GM19351 (cell line): Measurements from ENCODE around the gene AXIN2.
"Not testable (repeated sequence)": the region's sequence is repeated elsewhere in the genome, so short reads cannot be mapped to it uniquely, and the experiment has no call there.

ENCODE experiments used
- ATAC-seq: cut with Tn5 transposase; IDR thresholded peaks from one replicate; pipeline ENCODE4 v1.9.1; 2021; ENCODE audit warnings: mild to moderate bottlenecking, moderate library complexity; ENCODE audit not compliant: unreplicated experiment

AXIN2 gene

DNA sequence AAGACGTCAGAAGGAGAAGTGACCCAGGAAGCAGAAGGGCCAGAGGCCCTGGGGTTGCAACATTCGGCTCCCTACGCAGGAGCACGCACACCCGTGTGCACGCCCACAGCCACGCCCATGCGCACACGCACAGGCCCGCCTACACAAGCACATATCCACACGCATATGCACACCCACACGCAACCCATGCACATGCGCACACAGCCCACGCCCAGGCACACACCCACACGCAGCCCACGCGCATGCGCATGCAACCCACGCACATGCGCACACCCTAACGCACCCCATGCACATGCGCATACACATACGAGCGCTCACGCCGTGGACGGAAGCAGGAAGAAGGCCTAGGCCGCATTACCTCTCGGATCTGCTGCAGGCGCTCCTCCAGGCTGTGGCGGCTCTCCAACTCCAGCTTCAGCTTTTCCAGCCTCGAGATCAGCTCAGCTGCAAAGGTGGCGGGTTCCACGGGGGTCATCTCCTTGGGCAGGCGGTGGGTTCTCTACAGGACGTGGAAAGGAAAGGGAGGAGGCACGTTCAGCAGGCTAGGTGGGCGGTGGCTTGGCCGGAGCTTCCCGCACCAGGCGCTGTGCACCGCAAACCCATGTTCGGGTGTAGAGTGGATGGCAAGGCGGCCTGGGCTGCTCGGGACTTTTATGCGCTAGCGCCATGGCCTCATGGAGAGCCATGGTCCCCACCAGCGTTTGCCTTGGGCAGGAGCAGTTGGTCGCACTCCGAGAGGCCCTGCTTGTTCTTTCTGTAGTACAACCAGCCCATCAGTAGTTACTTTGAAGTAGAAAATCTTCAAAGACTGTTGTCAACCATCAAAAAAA is 23.4 kb downstream of the AXIN2 start:
- no peak for ATAC-seq

DNA sequence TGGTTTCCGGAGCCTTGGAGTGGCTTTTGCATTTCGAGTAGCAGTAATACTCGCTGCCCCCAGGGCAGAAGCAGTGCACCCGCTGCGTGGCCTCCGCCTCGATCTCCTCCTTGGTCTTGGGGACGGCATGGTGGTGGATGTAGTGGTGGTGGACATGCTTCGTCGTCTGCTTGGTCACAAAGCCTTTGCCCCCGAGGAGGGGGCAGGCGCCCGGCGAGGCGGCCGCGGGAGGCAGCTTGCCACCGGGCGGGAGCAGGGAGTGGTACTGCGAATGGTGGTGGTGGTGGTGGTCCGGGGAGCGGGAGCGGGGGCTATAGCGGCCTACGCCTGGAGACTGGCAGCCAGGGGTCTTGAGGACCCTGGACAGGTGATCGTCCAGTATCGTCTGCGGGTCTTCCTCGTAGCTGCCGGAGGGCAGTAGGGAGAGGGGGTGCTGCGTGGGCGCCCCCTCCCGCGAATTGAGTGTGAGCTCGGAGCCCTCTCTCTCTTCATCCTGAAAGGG is 24.1 kb downstream of the AXIN2 start:
- no peak for ATAC-seq

DNA sequence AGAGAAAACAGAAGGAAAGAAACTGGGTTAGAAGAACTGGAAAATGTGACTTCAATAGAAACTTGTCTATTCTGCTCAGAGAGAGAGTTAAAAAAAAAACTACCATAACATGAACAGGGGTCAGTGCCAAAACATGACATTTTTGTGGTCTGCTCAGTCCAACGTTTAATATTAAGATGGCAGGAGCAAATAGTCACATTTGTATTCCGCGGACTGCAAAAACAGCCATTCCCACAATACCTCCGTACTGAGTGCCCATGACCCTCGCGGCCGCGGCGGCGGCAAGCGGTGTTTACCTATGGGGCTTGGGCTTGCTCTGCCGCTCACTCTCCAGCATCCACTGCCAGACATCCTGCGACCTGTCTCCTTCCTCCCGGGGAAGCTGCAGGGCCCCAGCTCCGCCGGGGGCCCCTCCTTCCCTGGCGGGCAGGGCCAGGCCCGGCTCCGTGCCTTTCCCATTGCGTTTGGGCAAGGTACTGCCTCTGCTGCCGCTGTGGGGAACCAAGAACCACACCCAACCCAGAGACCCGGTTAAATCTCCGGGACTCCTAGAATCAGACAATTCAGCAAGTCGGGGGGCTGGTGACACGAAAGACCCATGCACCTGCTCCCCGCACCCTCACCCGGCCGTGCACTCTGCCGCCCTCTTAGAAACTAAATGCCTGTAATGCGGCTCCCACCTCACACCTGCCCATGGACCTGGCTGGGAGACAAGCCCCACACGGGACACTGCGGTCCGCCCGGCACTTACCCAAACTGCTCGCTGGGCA is 24.7 kb downstream of the AXIN2 start:
- no peak for ATAC-seq

DNA sequence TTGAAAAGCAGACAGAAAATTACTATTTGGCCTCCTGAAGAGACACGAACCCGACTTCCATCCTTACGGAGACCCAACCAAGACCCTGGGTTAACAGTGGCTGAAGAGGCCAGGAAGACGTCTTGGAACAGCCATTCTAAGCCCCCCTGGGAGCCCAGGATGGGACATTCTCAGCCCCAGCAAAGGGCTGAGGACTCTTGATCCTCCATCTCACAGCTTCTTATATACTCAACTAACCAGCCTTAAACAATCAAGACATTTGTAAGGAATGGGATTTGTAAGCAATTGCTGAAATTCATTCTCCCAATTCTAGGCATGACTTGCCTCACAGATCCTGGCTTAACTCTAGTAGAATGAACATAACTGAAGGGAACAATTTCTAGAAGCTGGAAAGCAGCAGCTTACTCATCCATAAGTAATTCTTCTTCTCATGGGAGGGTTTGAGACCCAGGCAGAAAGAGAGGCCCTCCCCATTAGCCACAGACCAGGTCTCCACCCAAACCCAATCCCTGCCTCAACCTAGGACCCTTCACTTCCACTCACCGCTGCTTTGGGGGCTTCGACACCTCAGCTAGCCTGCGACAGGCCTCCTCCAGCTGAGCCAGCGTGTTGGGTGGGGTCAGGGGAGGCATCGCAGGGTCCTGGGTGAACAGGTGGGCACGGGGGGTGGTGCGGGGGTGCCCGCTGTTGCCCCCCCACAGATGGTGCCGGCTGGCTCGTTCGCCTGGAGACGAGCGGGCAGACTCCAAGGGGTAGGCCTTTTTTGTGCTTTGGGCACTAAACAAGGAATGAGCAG is 25.5 kb downstream of the AXIN2 start:
- ATAC-seq, result no peak

DNA sequence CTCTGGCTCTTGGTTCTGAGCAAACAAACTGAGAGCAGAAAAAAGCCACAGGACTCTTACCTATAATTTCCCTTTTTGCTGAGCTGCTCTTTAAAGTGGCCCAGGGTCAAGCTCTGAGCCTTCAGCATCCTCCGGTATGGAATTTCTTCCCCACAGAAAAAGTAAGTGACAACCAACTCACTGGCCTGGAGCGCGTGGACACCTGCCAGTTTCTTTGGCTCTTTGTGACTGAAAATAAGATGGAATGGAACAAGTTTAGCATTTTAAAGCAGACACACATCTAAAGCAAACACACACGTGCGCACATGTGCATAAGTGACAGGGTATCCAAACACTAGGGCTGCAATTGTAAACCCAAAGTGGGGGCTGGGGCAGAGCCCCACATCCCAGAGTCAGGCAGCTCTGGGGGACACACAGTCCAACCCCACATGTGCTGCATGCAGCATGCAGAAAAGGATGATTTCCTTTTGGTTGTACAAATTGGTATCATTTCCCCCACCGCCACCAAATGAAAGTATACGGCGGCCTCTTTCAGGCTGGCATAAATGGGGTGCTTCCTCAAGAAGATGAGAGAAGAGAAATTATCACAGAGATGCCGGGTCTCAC is 27.5 kb downstream of the AXIN2 start:
- no peak for ATAC-seq

DNA sequence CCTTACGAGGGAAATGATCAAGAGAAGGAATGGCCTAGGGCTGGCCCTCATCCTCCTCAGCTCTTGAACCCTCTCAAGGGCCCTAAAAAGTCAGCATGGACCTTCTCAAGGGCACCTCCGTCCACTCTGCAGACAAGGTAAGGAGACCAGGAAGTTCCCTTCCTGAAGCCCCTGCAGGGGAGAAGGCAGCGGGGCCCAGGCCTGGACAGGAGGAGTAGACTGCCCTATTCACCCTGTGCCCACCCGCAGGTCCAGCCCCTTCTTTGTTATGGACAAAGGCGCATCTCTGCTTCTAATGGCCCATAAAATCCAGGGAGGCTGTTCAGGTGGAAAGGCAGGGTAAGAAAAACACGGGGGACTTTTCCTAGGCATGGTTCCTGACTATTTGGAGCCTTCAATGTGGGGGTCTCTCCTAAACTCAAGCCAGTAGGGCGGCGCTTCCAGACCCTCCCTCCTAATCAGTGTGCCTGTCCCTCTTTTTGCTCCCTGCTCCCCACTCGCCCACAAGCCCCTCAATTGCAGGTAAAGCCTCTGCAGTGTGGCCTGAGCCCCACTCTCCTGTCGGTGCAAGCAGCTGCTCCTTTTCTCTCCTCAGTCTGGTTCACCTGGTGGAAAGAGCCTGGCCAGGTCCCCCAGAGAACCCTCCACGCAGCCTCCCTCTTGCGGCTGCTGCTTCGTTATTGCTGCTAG is 28.2 kb downstream of the AXIN2 start:
- no peak for ATAC-seq

DNA sequence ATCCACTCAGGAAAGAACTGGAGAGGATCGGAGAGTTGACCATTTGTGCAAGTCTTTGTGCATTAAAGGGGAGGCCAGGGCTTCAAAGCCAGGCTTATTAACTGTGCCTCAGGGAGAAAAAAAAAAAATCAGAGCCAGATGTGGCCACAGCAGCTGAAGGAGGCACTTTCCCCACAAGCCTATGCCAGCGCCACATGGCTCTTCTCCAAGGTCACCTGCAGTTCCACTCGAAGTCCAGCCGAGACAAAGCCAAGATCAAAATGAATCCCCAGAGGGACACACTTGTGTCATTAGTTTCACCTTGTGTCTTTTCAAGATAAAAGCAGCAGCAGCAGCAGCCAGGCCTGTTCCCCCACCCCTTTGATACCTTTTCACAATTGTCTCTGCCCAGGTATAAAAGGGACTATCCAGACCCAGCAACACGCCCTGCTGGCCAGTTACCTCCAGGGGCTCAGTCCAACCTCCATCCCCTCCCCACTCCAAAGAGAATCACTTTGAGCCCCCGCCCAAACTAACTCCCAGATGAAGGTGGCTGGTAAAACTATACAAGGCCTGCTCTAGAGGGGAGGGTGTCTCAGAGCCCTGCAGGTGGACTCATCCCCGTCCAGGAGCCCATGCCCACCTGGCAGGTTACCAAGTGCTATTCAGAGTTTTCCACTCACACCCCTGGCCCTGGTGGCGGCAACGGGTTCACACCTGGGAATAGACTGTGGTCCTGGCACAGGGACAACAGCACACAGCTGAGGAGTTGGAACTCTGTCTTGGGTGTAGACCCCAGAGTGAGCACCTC is 29.2 kb downstream of the AXIN2 start:
- ATAC-seq, result no peak

DNA sequence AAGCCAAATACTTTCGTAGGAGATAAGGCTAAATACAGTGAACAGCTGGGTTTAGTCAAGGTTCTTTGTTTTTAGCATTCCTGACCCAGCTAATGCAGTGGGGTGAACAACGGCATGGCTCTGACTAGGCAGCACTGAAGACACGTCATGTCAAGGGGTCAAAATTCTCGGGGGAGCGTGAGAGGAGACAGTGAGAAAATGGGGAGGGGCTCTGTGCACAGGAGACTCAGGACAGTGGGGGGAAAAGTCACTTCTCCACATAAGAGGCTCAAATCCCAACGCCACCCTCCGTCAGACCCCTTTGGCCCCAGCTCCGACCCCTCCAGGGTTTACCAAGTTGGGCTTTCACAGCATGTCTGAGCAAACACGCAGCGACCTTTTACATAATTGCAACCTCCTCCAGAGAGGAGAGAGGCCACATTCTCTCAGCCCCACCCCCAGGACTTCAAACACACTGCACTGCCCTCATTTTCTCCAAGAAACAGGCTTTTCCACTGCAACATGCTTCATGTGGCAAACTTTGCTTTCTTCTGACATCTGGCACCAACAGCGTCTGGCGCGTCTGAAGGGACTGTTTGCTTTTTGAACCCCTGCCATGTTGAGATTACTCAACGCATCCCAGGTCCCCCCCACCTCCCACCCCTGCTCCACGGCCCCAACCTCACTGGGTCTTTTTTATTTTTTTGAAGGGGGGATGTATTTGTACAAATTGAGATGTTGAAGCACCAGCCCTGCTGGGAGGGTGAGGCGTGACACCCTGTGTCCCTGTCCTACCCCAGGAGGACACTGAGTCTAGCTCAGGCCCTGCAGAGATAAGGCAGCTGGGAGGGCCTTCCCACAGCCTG is 30.0 kb downstream of the AXIN2 start:
- no peak for ATAC-seq

DNA sequence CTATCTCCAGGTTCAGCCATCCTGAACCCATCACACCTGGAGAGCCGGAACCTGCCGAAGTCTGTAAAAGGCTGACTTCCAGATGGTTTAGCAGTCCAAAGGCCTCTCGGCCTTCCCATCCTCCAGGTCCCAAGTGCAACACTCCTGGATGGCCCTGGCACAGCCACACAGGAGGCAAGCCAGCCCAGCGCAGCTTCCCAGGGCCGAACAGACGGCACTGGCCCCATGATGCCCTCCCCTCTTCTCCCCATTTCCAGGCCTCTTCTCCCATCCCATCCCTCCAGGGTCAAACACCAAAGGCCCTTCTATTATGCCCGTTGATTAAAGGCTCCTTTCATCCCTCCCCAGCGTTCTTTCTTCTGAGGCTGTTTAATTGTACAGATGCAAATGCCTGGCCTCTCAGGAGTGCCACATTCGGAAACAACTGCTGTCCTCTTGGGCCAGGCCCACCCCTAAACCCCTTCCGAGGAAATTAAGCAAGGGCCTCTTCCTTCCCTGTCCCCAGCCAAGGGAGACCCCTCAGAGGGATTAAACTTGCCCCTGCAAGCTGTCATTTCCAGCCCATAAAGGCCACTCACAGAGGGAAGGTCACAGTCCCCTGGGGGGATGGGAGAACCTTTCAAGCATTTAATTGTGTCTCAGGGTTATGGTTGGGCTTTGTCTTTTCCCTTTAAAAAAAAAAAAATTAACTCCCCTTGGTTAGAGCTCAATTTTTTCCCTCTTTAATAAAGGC is 30.8 kb downstream of the AXIN2 start:
- no peak for ATAC-seq

DNA sequence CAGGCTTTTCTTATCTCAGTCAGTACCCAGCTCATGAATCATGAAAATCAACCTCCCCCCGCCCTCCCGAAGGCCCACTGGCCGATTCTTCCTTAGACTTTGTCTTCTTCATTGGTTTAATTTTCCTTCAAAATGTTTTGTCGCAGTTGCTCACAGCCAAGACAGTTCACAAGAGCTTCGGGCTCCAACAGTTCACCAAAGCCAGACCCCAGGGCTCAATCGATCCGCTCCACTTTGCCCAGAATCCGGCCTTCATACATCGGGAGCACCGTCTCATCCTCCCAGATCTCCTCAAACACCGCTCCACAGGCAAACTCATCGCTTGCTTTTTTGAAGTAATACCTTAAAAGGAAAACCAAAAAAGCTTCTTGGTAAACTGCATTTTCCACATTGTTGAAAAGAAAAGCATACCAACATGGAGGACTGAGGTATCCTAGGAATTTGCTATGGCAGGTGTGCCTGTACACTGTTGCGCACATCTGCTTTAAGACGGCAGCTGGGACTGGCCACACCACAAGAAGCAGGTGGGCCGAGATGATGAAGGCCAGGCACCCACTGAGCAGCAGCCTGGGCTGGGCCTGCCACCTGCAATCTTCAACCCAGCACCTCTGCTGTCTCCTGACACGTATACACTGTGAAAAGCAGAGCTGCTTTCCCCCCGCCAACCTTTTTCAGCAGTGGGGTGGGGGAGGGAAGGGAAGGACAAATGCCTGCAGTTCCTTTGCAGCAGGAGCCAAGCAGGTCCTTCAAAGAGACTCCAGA is 31.5 kb downstream of the AXIN2 start:
- ATAC-seq, result no peak

DNA sequence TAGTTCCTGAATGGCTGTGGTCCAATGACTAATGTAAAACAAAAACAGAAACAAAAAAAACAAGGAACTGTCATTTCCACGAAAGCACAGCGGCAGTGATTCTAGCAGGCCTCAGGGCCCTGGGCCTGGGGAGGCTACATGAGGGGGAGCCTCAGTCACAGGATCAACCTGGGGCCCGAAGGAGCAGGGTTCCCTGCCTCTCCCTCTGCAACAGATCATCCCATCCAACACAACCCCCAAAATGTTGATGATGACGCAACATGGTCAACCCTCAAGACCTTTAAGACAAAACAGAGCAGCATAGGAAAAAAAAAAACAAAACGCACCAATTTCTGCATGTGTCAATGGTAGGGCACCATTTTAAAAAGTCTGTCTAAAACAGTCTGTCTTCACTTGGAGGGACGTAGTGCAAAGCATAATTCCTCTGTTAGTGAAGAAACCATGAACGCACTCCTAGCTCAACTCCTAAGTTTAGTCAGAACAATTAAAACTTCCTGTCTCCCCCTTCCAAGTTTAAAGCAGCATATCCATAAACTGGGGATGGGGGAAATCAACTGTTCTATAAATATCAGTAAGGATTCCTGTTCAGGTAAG is 32.3 kb downstream of the AXIN2 start:
- no peak for ATAC-seq

DNA sequence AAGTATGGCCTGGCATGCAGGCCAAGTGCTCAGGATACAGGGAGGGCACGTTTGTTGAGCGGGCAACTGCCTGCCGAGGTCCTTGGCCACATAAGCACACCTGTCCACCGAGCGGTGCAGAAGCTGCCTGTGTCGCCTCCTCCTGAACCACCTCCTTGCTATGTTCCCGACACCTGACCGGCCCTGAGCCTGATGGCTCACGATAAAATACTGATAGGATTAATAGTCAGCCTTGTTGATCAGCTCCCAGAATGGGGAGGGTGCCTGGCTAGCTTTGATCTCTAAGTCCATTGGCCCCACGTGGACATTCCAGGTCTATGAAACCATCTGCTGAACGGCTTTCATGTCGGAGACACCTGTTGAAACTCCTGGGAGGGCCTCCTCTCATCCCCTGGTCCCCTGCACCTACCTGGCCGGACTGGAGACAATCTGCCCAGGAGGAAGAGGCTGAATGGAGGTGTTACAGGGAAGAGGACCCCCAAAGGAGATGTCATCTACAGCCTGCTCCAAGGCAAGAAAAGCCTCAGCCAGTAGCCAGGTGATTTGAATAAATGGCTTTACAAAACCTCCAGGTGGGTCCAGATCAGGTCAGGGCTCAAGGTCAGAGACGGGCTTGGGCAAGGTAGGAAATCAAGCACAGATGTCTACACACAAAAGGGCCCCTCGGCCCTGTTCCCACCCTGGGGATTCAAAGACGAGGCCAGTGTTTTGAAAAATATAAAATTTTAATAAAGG is 33.4 kb downstream of the AXIN2 start:
- ATAC-seq, result no peak

DNA sequence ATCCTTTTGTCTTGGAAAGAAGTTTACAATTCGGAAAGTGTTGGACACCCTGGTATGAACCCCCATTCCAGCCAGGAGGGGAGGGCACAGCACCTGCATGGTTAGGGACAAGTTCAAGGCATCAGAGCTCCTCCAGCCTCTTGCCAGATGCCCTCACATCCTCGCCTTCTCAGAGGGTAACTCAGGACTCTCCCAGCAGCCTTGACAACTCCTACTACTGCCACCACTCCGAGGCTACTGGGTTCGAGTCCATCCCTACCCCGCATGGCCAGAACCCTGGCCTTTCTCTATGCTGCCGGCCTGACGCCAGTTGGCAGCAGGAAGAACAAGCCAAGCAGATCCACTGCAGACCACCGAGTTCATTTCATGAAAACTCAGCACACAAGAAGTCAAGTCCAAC is 34.1 kb downstream of the AXIN2 start:
- no peak for ATAC-seq

DNA sequence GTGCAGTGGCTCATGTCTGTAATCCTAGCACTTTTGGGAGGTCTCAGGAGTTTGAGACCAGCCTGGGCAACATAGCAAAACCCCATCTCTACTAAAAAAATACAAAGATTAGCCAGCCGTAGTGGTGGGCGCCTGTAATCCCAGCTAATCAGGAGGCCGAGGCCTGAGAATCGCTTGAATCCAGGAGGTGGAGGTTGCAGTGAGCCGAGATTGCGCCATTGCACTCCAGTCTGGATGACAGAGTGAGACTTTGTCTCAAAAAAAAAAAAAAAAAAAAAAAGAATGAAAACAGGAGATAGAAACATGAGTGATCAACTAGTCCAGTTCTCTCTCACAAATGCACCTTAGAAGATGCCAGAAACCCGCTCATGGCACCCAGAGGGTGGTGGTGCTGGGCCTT is 34.6 kb downstream of the AXIN2 start:
- ATAC-seq, result not testable (repeated sequence)

DNA sequence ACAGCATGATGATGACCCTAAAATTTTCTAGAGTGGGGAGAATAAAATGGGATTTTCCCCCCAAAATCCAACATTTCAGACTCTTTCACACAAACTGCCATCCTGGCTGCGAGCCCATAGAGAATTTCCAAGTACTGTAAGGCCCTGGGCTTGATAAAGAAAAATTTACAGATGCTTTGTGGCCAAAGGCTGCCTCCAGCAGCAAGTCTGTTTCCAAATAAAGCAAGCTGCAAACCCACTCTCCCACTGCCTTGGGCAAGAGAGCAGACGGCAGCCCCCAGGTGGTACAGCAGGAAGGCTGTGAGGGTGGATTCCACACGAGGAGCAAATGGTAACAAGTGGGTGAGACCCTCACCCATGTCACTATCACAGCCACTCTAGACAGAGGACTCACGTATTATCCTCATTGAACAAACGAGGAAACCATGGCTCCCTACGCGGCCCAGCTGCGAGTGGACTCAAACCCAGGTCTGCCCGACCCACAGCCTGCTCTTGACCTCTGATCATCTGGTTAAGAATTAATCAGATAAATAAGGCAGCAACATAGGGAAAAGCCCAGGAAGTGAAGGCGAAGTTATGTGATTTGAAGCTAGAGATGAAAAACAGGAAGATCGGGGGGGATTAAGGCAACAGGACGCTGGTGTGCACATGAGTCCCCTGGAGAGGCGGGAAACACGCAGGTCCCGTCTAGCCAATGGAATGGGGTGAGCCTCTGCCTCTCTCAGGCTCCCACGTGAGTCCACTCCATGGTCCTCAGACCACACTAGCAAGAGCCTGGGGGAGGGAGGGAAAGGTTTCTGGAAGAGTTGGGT is 37.4 kb downstream of the AXIN2 start:
- no peak for ATAC-seq
